DOHH2 (cell line): Measurements from ENCODE around the gene BROX.
"Not testable (repeated sequence)": the region's sequence is repeated elsewhere in the genome, so short reads cannot be mapped to it uniquely, and the experiment has no call there.

Experiments used
- H3F3A ChIP-seq: fragments of 200-600 bp; sonication (generic), shearing (Covaris generic); 2 replicates; pipeline ENCODE4 v1.6.0; 2016; ENCODE audit warnings: antibody characterized with exemption, mild to moderate bottlenecking; ENCODE audit not compliant: control insufficient read depth, insufficient read depth
- H3K27ac ChIP-seq: fragments of 200-600 bp; sonication (generic); 2 replicates; pipeline ENCODE4 v1.5.1; 2014; ENCODE audit warnings: low read depth, mild to moderate bottlenecking, low read length, moderate library complexity
- H3K27me3 ChIP-seq: fragments of 200-600 bp; sonication (generic); 2 replicates; pipeline ENCODE4 v1.6.1; 2014; ENCODE audit warnings: mild to moderate bottlenecking, low read length, mixed read lengths; ENCODE audit not compliant: control insufficient read depth
- H3K36me3 ChIP-seq: fragments of 200-600 bp; sonication (generic); 2 replicates; pipeline ENCODE4 v1.6.1; 2014; ENCODE audit warnings: mild to moderate bottlenecking, low read length, moderate library complexity, mixed read lengths; ENCODE audit not compliant: control insufficient read depth
- H3K4me1 ChIP-seq: fragments of 200-600 bp; sonication (generic); 2 replicates; pipeline ENCODE4 v1.6.1; 2014; ENCODE audit warnings: mild to moderate bottlenecking, low read length, mixed read lengths; ENCODE audit not compliant: control insufficient read depth
- H3K4me2 ChIP-seq: fragments of 200-600 bp; sonication (generic); 2 replicates; pipeline ENCODE4 v1.6.0; 2014; ENCODE audit warnings: mild to moderate bottlenecking, low read length, moderate library complexity
- H3K4me3 ChIP-seq: fragments of 200-600 bp; sonication (generic); 2 replicates; pipeline ENCODE4 v1.5.1; 2014; ENCODE audit warnings: mild to moderate bottlenecking, low read length, mixed read lengths
- H3K79me2 ChIP-seq: fragments of 200-600 bp; sonication (generic); 2 replicates; pipeline ENCODE4 v1.6.1; 2014; ENCODE audit warnings: mild to moderate bottlenecking, low read length, mixed read lengths; ENCODE audit not compliant: control insufficient read depth
- H3K9me2 ChIP-seq: fragments of 200-600 bp; sonication (generic); replicated peaks from 2 replicates; pipeline ENCODE4 v1.6.1; 2014; ENCODE audit warnings: mild to moderate bottlenecking, low read length, mixed read lengths; ENCODE audit not compliant: control insufficient read depth
- H3K9me3 ChIP-seq: fragments of 200-600 bp; sonication (generic); 2 replicates; pipeline ENCODE4 v1.6.1; 2014; ENCODE audit warnings: antibody characterized with exemption, low read length, mixed read lengths; ENCODE audit not compliant: control insufficient read depth, insufficient read depth
- H4K20me1 ChIP-seq: fragments of 200-600 bp; sonication (generic); 2 replicates; pipeline ENCODE4 v1.6.0; 2014; ENCODE audit warnings: low read depth, mild to moderate bottlenecking, antibody characterized with exemption, low read length, moderate library complexity; ENCODE audit not compliant: control insufficient read depth, insufficient read depth
- CTCF ChIP-seq: fragments of 200-600 bp; sonication (generic); IDR thresholded peaks from one replicate; pipeline ENCODE4 v1.5.1; 2014; ENCODE audit warnings: antibody characterized with exemption, mild to moderate bottlenecking, low read depth, low read length; ENCODE audit not compliant: poor library complexity, severe bottlenecking
- EZH2phosphoT487 ChIP-seq: fragments of 200-600 bp; sonication (generic); IDR thresholded peaks from 2 replicates; pipeline ENCODE4 v1.6.1; 2017; ENCODE audit warnings: borderline replicate concordance, mild to moderate bottlenecking, antibody characterized with exemption, low read length, moderate library complexity, mixed read lengths

The BROX gene

GRCh38 chr1:222736972-222737371 is 24.6 kb downstream of the BROX start, which contains the start of gene FAM177B:
FAM177B (plus strand) TSS chr1:222737202; CDS start chr1:222746546, 9,344 bp downstream.
- TF ChIP-seq CTCF (no peak), EZH2phosphoT487 (no peak)
- Histone ChIP-seq H3F3A (peaks cover 21% of the 10 kb centered on the region), H3K79me2 (no peaks in the 10 kb centered on the region), H3K4me3 (no peak within 1 kb of the TSS), H3K4me2 (peak within 1 kb of the TSS; percentile 15), H3K36me3 (peaks cover 26% of the 10 kb centered on the region), H3K9me3 (no peaks in the 10 kb centered on the region), H3K9me2 (no peaks in the 10 kb centered on the region), H3K4me1 (peaks cover 57% of the 10 kb centered on the region), H3K27me3 (no peaks in the 10 kb centered on the region), H3K27ac (no peak within 1 kb of the TSS), H4K20me1 (no peaks in the 10 kb centered on the region)

- H4K20me1 ChIP-seq = no peaks in the 10 kb centered on the region
- no peak overlapping the region for H3K27ac ChIP-seq
- no peaks in the 10 kb centered on the region for H3K27me3 ChIP-seq
- H3K4me2 ChIP-seq = peak overlapping the region; percentile 15; the same call in 1 of the 2 replicates
- H3K9me3 ChIP-seq = no peaks in the 10 kb centered on the region
- H3K4me3 ChIP-seq = no peak overlapping the region
- no peaks in the 10 kb centered on the region for H3K9me2 ChIP-seq
- H3F3A ChIP-seq = no peaks in the 10 kb centered on the region
- TF ChIP-seq EZH2phosphoT487 (no peak), CTCF (no peak)
- H3K4me1 ChIP-seq = peaks cover 33% of the 10 kb centered on the region
- H3K79me2 ChIP-seq = no peaks in the 10 kb centered on the region
- peaks cover 12% of the 10 kb centered on the region for H3K36me3 ChIP-seq
These were observed 27.1 kb downstream of the BROX start for GRCh38 chr1:222739465-222739864.

GRCh38 chr1:222739929-222740328 is 27.6 kb downstream of the BROX start:
- Histone ChIP-seq H3K9me3 (no peaks in the 10 kb centered on the region), H3K79me2 (no peaks in the 10 kb centered on the region), H4K20me1 (no peaks in the 10 kb centered on the region), H3K36me3 (peaks cover 7% of the 10 kb centered on the region; the same call in 1 of the 2 replicates), H3K4me1 (peaks cover 30% of the 10 kb centered on the region), H3F3A (no peaks in the 10 kb centered on the region), H3K4me2 (peak overlapping the region; percentile 15; the same call in 1 of the 2 replicates), H3K27ac (no peak overlapping the region), H3K9me2 (no peaks in the 10 kb centered on the region), H3K4me3 (no peak overlapping the region), H3K27me3 (no peaks in the 10 kb centered on the region)
- no peak for TF ChIP-seq EZH2phosphoT487

GRCh38 chr1:222741630-222742457 is 29.5 kb downstream of the BROX start:
- H3K27me3 ChIP-seq, H3K36me3 ChIP-seq, H3K9me2 ChIP-seq, H4K20me1 ChIP-seq, H3K9me3 ChIP-seq, H3K27ac ChIP-seq, H3F3A ChIP-seq, H3K79me2 ChIP-seq, H3K4me2 ChIP-seq, H3K4me3 ChIP-seq: not testable (repeated sequence)
- peaks cover 21% of the 10 kb centered on the region for H3K4me1 ChIP-seq
